Bronchial epithelial cell (primary cell): ENCODE results near the gene ARRDC2. TPM values are rescaled to one million over a fixed set of nuclear protein-coding genes. Genes with fewer than 3 reads are reported as not detected.

Source experiments
- DNase-seq: peaks from one replicate; pipeline ENCODE4 v3.0.0-alpha.2; 2010; ENCODE audit warnings: low read depth
- FAIRE-seq: peaks from 2 replicates; lab custom pipeline; 2011; peaks lifted over from hg19 to GRCh38; lab: Jason Lieb, UNC
- H3K27me3 ChIP-seq: 2 replicates; pipeline ENCODE4 v1.5.1; 2011; ENCODE audit warnings: low read length; ENCODE audit not compliant: control insufficient read depth, insufficient read depth
- H3K36me3 ChIP-seq: 2 replicates; pipeline ENCODE4 v1.5.1; 2011; ENCODE audit warnings: low read length; ENCODE audit not compliant: control insufficient read depth, insufficient read depth
- H3K4me3 ChIP-seq: 2 replicates; pipeline ENCODE4 v1.5.1; 2011; ENCODE audit warnings: mild to moderate bottlenecking, low read depth, low read length, control low read depth
- CTCF ChIP-seq: IDR thresholded peaks from 2 replicates; pipeline ENCODE4 v1.5.1; 2011; ENCODE audit warnings: mild to moderate bottlenecking, moderate library complexity, low read length, control low read depth, inconsistent platforms; ENCODE audit not compliant: insufficient read depth, severe bottlenecking
- total RNA-seq: library from RNA; depleted of rRNA; stranded (reverse); fragments of >200 nt; gene quantifications from 2 replicates; pipeline ENCODE4 v1.2.1, GENCODE V29; 2014

ARRDC2 gene
- total RNA-seq, 1 donor from 2014 or later: 6.1 TPM

GRCh38 chr19:18010149-18010548 is 2.2 kb downstream of the ARRDC2 start:
- FAIRE-seq (no peak), DNase-seq (no peak)
- Histone ChIP-seq H3K36me3 (peaks cover 16% of the 10 kb centered on the region), H3K27me3 (no peaks in the 10 kb centered on the region), H3K4me3 (no peak overlapping the region)
- no peak for TF ChIP-seq CTCF

DNA sequence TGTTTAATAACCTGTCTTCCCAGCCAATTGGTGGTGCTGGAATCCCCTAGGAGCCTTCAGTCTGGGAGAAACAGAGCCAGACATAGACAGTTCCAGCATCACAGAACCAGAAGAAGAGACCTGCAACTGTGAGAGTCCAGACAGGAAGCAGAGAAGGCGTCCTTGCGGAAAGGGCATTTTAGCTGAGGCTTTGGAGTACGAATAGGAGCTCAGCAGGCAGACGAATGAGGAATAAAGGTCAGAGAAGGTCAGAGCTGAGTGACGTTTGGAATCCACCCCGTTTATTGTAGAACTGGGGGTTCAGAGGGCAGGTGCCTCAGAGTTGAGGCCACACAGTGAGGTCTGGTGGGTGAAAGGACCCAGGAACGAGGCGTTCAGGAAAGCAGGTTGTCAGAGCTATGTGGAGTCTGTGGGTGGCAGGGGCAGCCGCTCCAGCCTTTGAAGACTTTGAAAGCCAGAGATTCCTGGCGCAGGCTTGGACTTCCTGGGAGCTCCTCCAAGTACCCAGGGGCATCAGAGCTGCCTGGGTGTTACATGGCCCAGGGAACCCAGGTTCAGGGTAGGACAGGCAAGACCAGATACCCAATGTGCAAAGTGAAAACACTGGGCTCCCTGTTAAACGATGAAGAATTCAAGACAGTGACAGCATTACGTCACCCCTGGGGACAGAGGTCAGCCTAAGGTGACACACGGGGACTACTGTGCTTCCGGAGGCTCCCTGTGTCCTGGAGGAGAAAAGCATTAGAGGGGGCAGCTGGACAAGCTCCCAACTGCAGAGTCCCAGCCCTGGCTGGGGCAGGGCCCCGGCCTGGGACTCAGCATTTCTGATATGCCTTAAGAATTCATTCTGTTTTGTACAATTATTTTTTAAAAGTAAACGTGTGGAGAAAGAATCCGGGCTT is 5.5 kb downstream of the ARRDC2 start:
- Histone ChIP-seq H3K27me3 (no peaks in the 10 kb centered on the region), H3K36me3 (peaks cover 16% of the 10 kb centered on the region), H3K4me3 (no peak overlapping the region)
- TF ChIP-seq CTCF: no peak
- FAIRE-seq (no peak), DNase-seq (no peak)

DNA sequence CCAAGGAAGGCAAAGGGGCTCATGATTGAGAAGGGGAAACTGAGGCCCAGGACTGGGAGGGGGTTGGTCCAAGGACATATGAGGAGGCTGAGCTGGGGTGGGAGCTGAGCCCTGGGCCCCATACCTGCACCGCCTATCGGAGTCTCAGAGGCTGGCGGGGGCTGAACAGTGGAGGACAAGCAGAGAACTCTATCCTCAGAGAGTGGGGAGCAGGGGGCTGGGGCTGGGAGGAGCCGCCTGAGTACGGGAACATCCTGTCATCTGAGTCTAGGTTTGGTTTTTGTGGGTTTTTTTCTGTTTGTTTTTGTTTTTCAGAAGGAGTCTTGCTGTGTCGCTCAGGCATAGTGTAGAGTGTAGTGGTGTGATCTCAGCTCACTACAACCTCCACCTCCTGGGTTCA is 6.2 kb downstream of the ARRDC2 start:
- no peak for FAIRE-seq
- H3K36me3 ChIP-seq: peaks cover 12% of the 10 kb centered on the region

DNA sequence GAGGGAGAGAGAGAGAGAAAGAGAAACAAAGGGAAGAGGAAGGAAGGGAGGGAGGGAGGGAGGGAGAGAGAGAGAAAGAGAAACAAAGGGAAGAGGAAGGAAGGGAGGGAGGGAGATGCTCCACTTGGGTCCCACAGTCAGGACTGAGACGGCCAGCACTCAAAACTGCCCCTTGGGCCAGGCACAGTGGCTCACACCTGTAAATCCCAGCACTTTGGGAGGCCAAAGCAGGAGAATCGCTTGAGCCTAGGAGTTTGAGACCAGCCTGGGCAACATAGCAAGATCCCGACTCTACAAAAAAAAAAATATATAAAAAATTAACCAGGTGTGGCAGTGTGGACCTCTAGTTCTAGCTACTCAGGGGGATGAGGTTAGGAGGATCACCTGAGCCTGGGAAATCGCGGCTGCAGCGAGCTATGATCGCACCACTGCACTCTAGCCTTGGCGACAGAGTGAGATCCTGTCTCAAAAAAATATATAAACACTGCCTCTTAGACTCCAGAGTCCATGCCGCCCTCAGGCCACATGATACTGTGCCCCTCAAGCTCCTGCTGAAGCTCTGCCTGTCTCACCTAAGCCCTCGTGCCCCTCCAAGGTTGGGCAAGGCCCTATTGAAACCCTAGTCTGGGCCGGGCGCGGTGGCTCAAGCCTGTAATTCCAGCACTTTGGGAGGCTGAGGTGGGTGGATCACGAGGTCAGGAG is 8.4 kb downstream of the ARRDC2 start:
- no peak for FAIRE-seq
- Histone ChIP-seq H3K36me3 (peaks cover 6% of the 10 kb centered on the region), H3K4me3 (no peak overlapping the region), H3K27me3 (no peaks in the 10 kb centered on the region)
- no peak for TF ChIP-seq CTCF
- DNase-seq: no peak

More for the DNA sequence above, 6.2 kb downstream of the ARRDC2 start:
- Histone ChIP-seq H3K4me3 (no peak overlapping the region), H3K27me3 (no peaks in the 10 kb centered on the region)
- DNase-seq: no peak
- no peak for TF ChIP-seq CTCF

DNA sequence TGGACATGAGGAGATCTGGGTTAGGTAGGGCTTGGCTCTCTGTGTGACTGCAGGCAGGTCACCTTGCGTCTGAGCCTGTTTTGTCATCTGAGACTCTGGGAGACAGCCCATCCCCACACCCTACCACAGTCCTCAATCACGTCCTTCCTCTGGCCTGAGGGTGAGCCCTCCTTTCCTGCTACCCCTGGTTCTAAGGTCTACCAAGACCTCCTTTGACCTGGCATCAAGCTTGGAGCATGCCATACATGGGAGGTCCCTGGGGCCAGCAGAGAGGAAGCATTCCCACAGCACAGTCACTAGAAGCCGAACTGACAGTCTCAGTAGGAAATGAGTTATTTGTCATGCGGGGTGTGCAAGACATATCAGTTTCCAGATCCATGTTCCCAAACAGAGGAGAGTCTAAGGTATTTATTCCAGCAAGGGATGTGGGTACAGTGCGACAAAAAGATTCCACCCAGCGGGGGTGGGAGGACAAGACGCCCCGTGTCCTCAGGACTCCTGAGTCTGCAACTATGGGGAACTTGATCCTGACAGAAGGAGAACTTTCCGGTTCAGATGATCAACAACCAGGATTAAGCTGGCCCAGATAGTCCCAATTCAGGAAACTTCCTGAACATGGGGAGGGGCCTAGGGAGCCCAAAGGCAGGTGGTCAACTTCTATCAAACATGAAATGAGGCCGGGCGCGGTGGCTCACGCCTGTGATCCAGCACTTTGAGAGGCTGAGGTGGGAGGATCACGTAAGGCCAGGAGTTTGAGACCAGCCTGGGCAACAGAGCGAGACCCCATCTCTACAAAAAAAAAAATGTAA is 9.5 kb downstream of the ARRDC2 start:
- DNase-seq (peak; percentile 27), FAIRE-seq (no peak)
- Histone ChIP-seq H3K4me3 (no peak overlapping the region), H3K36me3 (peaks cover 6% of the 10 kb centered on the region), H3K27me3 (no peaks in the 10 kb centered on the region)
- TF ChIP-seq CTCF: no peak
